GM19035 (cell line): ENCODE results near the gene RWDD3.

Experiments
- ATAC-seq: cut with Tn5 transposase; IDR thresholded peaks from one replicate; pipeline ENCODE4 v1.9.1; 2021; ENCODE audit not compliant: unreplicated experiment

RWDD3 gene

GRCh38 chr1:95229706-95230105, 4.3 kb upstream of the RWDD3 start:
- no peak for ATAC-seq

GRCh38 chr1:95230256-95230655, 3.8 kb upstream of the RWDD3 start:
- no peak for ATAC-seq

GRCh38 chr1:95230768-95231191, 3.2 kb upstream of the RWDD3 start:
- ATAC-seq, result no peak

GRCh38 chr1:95232646-95233318, 1.2 kb upstream of the RWDD3 start:
- ATAC-seq, result no peak

GRCh38 chr1:95233319-95233736, 682 bp upstream of the RWDD3 start:
- no peak for ATAC-seq

GRCh38 chr1:95236784-95237575, 3.0 kb downstream of the RWDD3 start:
- ATAC-seq, result no peak

- no peak for ATAC-seq
Observed at GRCh38 chr1:95237981-95238703, 4.1 kb downstream of the RWDD3 start.

GRCh38 chr1:95245029-95245428, 11.0 kb downstream of the RWDD3 start:
- ATAC-seq, result no peak

GRCh38 chr1:95246511-95246910, 12.5 kb downstream of the RWDD3 start:
- ATAC-seq, result no peak

GRCh38 chr1:95247607-95248006, 13.6 kb downstream of the RWDD3 start:
- ATAC-seq, result no peak

- no peak for ATAC-seq
Observed at GRCh38 chr1:95249916-95250315, 15.9 kb downstream of the RWDD3 start.

- ATAC-seq, result no peak
Observed at GRCh38 chr1:95252422-95252821, 18.4 kb downstream of the RWDD3 start.

- no peak for ATAC-seq
Observed at GRCh38 chr1:95254959-95255358, 20.9 kb downstream of the RWDD3 start.

- no peak for ATAC-seq
Observed at GRCh38 chr1:95255826-95256225, 21.8 kb downstream of the RWDD3 start.

- ATAC-seq, result no peak
Observed at GRCh38 chr1:95257758-95258157, 23.7 kb downstream of the RWDD3 start.

GRCh38 chr1:95259245-95259644, 25.2 kb downstream of the RWDD3 start:
- no peak for ATAC-seq

- ATAC-seq, result no peak
Observed at GRCh38 chr1:95262913-95263312, 28.9 kb downstream of the RWDD3 start.

- ATAC-seq, result no peak
Observed at GRCh38 chr1:95263450-95263849, 29.4 kb downstream of the RWDD3 start.

- ATAC-seq, result no peak
Observed at GRCh38 chr1:95265106-95265505, 31.1 kb downstream of the RWDD3 start.

- ATAC-seq, result no peak
Observed at GRCh38 chr1:95276429-95276828, 42.4 kb downstream of the RWDD3 start.

GRCh38 chr1:95278173-95279006, 44.4 kb downstream of the RWDD3 start:
- peak; percentile 79 for ATAC-seq
